H9 (cell line): ENCODE results near the gene EPAS1. TPM values are rescaled to one million over a fixed set of nuclear protein-coding genes. Genes with fewer than 3 reads are reported as not detected.

ENCODE experiments used
- DNase-seq: peaks from one replicate; pipeline ENCODE4 v3.0.0-alpha.2; 2017
- H2AFZ ChIP-seq: one replicate; pipeline ENCODE4 v1.6.1; 2013; ENCODE audit warnings: mild to moderate bottlenecking, low read length, control low read depth, moderate library complexity
- H2AK5ac ChIP-seq: 2 replicates; pipeline ENCODE4 v1.6.1; 2013; ENCODE audit warnings: low read length, control low read depth, mixed read lengths; ENCODE audit not compliant: insufficient read length
- H2BK120ac ChIP-seq: one replicate; pipeline ENCODE4 v1.6.1; 2013; ENCODE audit warnings: low read depth, mild to moderate bottlenecking, low read length, control low read depth, inconsistent platforms; ENCODE audit not compliant: poor library complexity, severe bottlenecking
- H2BK12ac ChIP-seq: 2 replicates; pipeline ENCODE4 v1.6.1; 2013; ENCODE audit warnings: low read length, control low read depth, mixed read lengths, low read depth; ENCODE audit not compliant: insufficient read length
- H2BK15ac ChIP-seq: 2 replicates; pipeline ENCODE4 v1.6.1; 2013; ENCODE audit warnings: low read depth, low read length, control low read depth
- H2BK20ac ChIP-seq: one replicate; pipeline ENCODE4 v1.6.1; 2013; ENCODE audit warnings: low read depth, mild to moderate bottlenecking, low read length, control low read depth, inconsistent platforms; ENCODE audit not compliant: poor library complexity, severe bottlenecking
- H2BK5ac ChIP-seq: 2 replicates; pipeline ENCODE4 v1.6.1; 2013; ENCODE audit warnings: low read length, control low read depth, mixed read lengths; ENCODE audit not compliant: insufficient read length
- H3K14ac ChIP-seq: 2 replicates; pipeline ENCODE4 v1.6.1; 2013; ENCODE audit warnings: low read length, control low read depth; ENCODE audit not compliant: insufficient read depth
- H3K18ac ChIP-seq: 2 replicates; pipeline ENCODE4 v1.6.1; 2013; ENCODE audit warnings: low read depth, mild to moderate bottlenecking, mixed read lengths, low read length, control low read depth; ENCODE audit not compliant: insufficient read length
- H3K23ac ChIP-seq: 2 replicates; pipeline ENCODE4 v1.6.1; 2013; ENCODE audit warnings: low read length, control low read depth, mixed read lengths, low read depth; ENCODE audit not compliant: insufficient read length
- H3K23me2 ChIP-seq: 2 replicates; pipeline ENCODE4 v1.6.1; 2013; ENCODE audit warnings: low read depth, mild to moderate bottlenecking, mixed read lengths, low read length, control low read depth; ENCODE audit not compliant: insufficient read length, poor library complexity, severe bottlenecking
- H3K27ac ChIP-seq: 2 replicates; pipeline ENCODE4 v1.5.1; 2013; ENCODE audit warnings: low read length, control low read depth, mixed read lengths, low read depth; ENCODE audit not compliant: insufficient read length
- H3K27me3 ChIP-seq: 2 replicates; pipeline ENCODE4 v1.6.1; 2013; ENCODE audit warnings: low read length, control low read depth, inconsistent platforms; ENCODE audit not compliant: insufficient read depth
- H3K4ac ChIP-seq: 2 replicates; pipeline ENCODE4 v1.6.1; 2013; ENCODE audit warnings: low read depth, mild to moderate bottlenecking, control low read depth, inconsistent platforms, low read length, moderate library complexity
- H3K4me1 ChIP-seq: 2 replicates; pipeline ENCODE4 v1.6.1; 2013; ENCODE audit warnings: low read length, control low read depth, inconsistent platforms; ENCODE audit not compliant: insufficient read depth
- H3K4me2 ChIP-seq: 2 replicates; pipeline ENCODE4 v1.6.1; 2013; ENCODE audit warnings: low read length, control low read depth, mixed read lengths; ENCODE audit not compliant: insufficient read length, insufficient read depth
- H3K56ac ChIP-seq: 2 replicates; pipeline ENCODE4 v1.6.1; 2013; ENCODE audit warnings: low read depth, mild to moderate bottlenecking, mixed read lengths, low read length, control low read depth; ENCODE audit not compliant: insufficient read length
- H3K79me1 ChIP-seq: 2 replicates; pipeline ENCODE4 v1.6.1; 2013; ENCODE audit warnings: low read depth, mild to moderate bottlenecking, moderate library complexity, low read length, control low read depth, inconsistent platforms; ENCODE audit not compliant: insufficient read depth, poor library complexity, severe bottlenecking
- H3K79me2 ChIP-seq: 2 replicates; pipeline ENCODE4 v1.6.1; 2013; ENCODE audit warnings: low read length, control low read depth, inconsistent platforms; ENCODE audit not compliant: insufficient read depth
- H3K9ac ChIP-seq: 2 replicates; pipeline ENCODE4 v1.6.1; 2013; ENCODE audit warnings: low read length, control low read depth, mixed read lengths; ENCODE audit not compliant: insufficient read length; ENCODE audit errors: extremely low read depth
- H3K9me3 ChIP-seq: one replicate; pipeline ENCODE4 v1.6.1; 2013; ENCODE audit warnings: low read depth, low read length, inconsistent platforms; ENCODE audit not compliant: control insufficient read depth
- H3T11ph ChIP-seq: one replicate; pipeline ENCODE4 v1.6.1; 2013; ENCODE audit warnings: mild to moderate bottlenecking, low read length, control low read depth, inconsistent platforms
- H4K20me1 ChIP-seq: one replicate; pipeline ENCODE4 v1.6.1; 2013; ENCODE audit not compliant: control insufficient read depth, insufficient read length, insufficient read depth
- H4K5ac ChIP-seq: 2 replicates; pipeline ENCODE4 v1.6.1; 2013; ENCODE audit warnings: low read depth, mild to moderate bottlenecking, mixed read lengths, low read length, control low read depth; ENCODE audit not compliant: insufficient read length
- H4K8ac ChIP-seq: replicated peaks from 2 replicates; pipeline ENCODE4 v1.6.1; 2013; ENCODE audit warnings: low read length, control low read depth, mixed read lengths, low read depth; ENCODE audit not compliant: insufficient read length
- H4K91ac ChIP-seq: 2 replicates; pipeline ENCODE4 v1.6.1; 2013; ENCODE audit warnings: low read depth, mild to moderate bottlenecking, moderate library complexity, mixed read lengths, low read length, control low read depth; ENCODE audit not compliant: insufficient read length
- H3K27ac Mint-ChIP-seq, 3 experiments: 2 replicates in 2 of 3; 3 replicates in 1 of 3; pipeline ENCODE4 v1.8.0; 2020 to 2021; ENCODE audit warnings: mixed read lengths in 3 of 3, mild to moderate bottlenecking in 1 of 3, moderate library complexity in 1 of 3
- H3K27me3 Mint-ChIP-seq: 2 replicates; pipeline ENCODE4 v1.8.0; 2021; ENCODE audit warnings: low read depth, mild to moderate bottlenecking, moderate library complexity, mixed read lengths
- H3K36me3 Mint-ChIP-seq, 3 experiments: 2 replicates in 2 of 3; 3 replicates in 1 of 3; pipeline ENCODE4 v1.8.0; 2020 to 2021; ENCODE audit warnings: low read depth in 3 of 3, mixed read lengths in 3 of 3; ENCODE audit not compliant: insufficient read depth in 1 of 3
- H3K4me1 Mint-ChIP-seq, 2 experiments: 2 replicates each; pipeline ENCODE4 v1.8.0; 2020; ENCODE audit warnings: mixed read lengths in 2 of 2
- H3K4me3 Mint-ChIP-seq, 2 experiments: 2 replicates in 1 of 2; 3 replicates in 1 of 2; pipeline ENCODE4 v1.8.0; 2020 to 2021; ENCODE audit warnings: mild to moderate bottlenecking in 2 of 2, mixed read lengths in 2 of 2, moderate library complexity in 1 of 2
- H3K9me3 Mint-ChIP-seq, 2 experiments: 2 replicates in 1 of 2; 3 replicates in 1 of 2; pipeline ENCODE4 v1.8.0; 2020; ENCODE audit warnings: mild to moderate bottlenecking in 2 of 2, mixed read lengths in 2 of 2, moderate library complexity in 1 of 2
- CTCF ChIP-seq: fragments of 200-600 bp; sonication (generic); conservative IDR thresholded peaks from 3 replicates; pipeline ENCODE4 v1.8.0; 2021; ENCODE audit warnings: antibody characterized with exemption, mild to moderate bottlenecking
- WGBS: extraction: QIAGEN DNeasy Blood & Tissue Kit; methylation state at CpG from one replicate; pipeline ENCODE4 v1.1.7; 2013; ENCODE audit warnings: missing lambda C conversion rate, low lambda C conversion rate, mixed read lengths; ENCODE audit not compliant: insufficient read length; ENCODE audit errors: extremely low coverage; 5-methylcytosine and 5-hydroxymethylcytosine counted together
- total RNA-seq: library from RNA; stranded (reverse); gene quantifications from 2 replicates; pipeline ENCODE4 v1.2.1, GENCODE V29; 2021

The EPAS1 gene
- total RNA-seq, 1 experiment from 2014 or later, result 1.1 TPM

GRCh38 chr2:46371854-46372253, 74.6 kb downstream of the EPAS1 start:
- no peaks in the 10 kb centered on the region for H3K9me3 Mint-ChIP-seq

More at GRCh38 chr2:46371854-46372253, 74.6 kb downstream of the EPAS1 start:
- Histone ChIP-seq H4K91ac (no peak overlapping the region), H2BK5ac (no peak overlapping the region), H3K4me2 (no peak overlapping the region), H3K27me3 (no peaks in the 10 kb centered on the region), H3K23me2 (no peaks in the 10 kb centered on the region), H3K9me3 (no peaks in the 10 kb centered on the region), H3T11ph (no peak overlapping the region), H4K8ac (no peak overlapping the region), H3K27ac (no peak overlapping the region), H3K56ac (no peak overlapping the region), H2BK20ac (no peak overlapping the region), H3K14ac (no peak overlapping the region), H2AFZ (no peak overlapping the region), H3K79me1 (no peaks in the 10 kb centered on the region), H2BK12ac (no peak overlapping the region), H3K4ac (no peak overlapping the region), H4K5ac (no peak overlapping the region), H3K18ac (no peak overlapping the region), H3K4me1 (no peaks in the 10 kb centered on the region), H3K23ac (no peak overlapping the region), H3K79me2 (no peaks in the 10 kb centered on the region), H2BK15ac (no peak overlapping the region), H3K9ac (no peak overlapping the region), H2AK5ac (no peak overlapping the region), H4K20me1 (no peaks in the 10 kb centered on the region), H2BK120ac (no peak overlapping the region)
- Mint-ChIP-seq H3K4me1 (no peaks in the 10 kb centered on the region), H3K36me3 (no peaks in the 10 kb centered on the region), H3K4me3 (no peak overlapping the region), H3K27ac (peak overlapping the region in 1 of 3 experiments; percentile 50; a peak in 1 of 7 replicates), H3K27me3 (peaks cover 5% of the 10 kb centered on the region)
- no peak for TF ChIP-seq CTCF
- no peak for DNase-seq
- WGBS, result no CpG with 5 or more reads among the region's 1 CpG
